ENCODE results near the gene PNPLA4.

- TF ChIP-seq CTCF (IDR thresholded peaks at IDR 0.05) (peak; percentile 43), EZH2 (IDR thresholded peaks at IDR 0.05) (no peak)
Observed at GRCh38 chrX:7941390-7942042, 14.3 kb upstream of the PNPLA4 start.

All from neural progenitor cell (in vitro differentiated cells).